Measurements from ENCODE around the gene TEC. TPM values are rescaled to one million over a fixed set of nuclear protein-coding genes. Genes with fewer than 3 reads are reported as not detected.

The TEC gene
- total and polyA plus RNA-seq, 9 of the 15 experiments (the other 6 are each of a cell fraction or from before 2014, with no cell fraction given): 5.3 to 14.7 (median 8.8) TPM

DNA sequence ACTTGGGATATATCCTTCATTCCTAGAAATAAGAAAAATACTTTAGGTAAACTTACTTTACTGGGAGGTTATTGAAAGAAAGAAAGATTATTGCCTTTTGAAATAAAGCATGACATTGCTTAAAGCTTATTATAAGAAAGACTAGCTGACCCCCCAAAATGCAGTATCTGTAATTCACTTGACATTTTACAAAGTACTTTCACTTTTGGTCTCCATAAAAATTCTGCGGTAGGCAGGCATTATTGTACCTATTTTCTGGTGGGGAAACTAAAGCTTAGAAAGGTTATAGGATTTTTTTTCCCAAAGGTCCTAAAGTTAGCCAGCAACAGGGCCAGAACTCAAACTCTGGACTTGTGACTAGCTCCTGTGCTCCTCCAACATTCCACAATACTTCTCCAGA lies 105.9 kb downstream of the TEC start:
- no TSS peak for BruUV-seq (replicated peaks)
- H3K4me3 ChIP-seq: no peak overlapping the region
- ATAC-seq: no peak
- H4K20me1 ChIP-seq (replicated peaks; ENCODE audit: control insufficient read depth, insufficient read depth, low read length): no peaks in the 10 kb centered on the region
- WGBS (ENCODE audit: insufficient coverage, low coverage, missing lambda C conversion rate): 100% methylated on average over 1 of the region's 1 CpG
- no peak for DNase-seq (ENCODE audit: extremely low read depth in 1 of 4, low spot score in 3 of 4)
- ChIA-PET POLR2A (interaction anchor here (0.7 to 1.2 kb wide), 2 partner anchors 10 to 94 kb away, joined by 3 to 5 read pairs; no protein-coding TSS in a partner anchor), CTCF (ENCODE audit: low intra/inter-chr PET ratio) (no interaction called here)
- H3K4me2 ChIP-seq (ENCODE audit: insufficient read depth, low read length): no peak overlapping the region
- no peak overlapping the region for H2AFZ ChIP-seq (ENCODE audit: low read depth, low read length)
- in situ Hi-C loops (cut with MboI) (no loop called here), intact Hi-C loops (cut with micrococcal nuclease) (no loop called here)
- no peak for FAIRE-seq
- no peaks in the 10 kb centered on the region for H3K27me3 ChIP-seq (ENCODE audit: control insufficient read depth in 2 of 2, insufficient read depth in 2 of 2, low read length in 2 of 2)
- H3K9me1 ChIP-seq (ENCODE audit: control insufficient read depth, insufficient read depth, low read length): no peaks in the 10 kb centered on the region
- peaks cover 33% of the 10 kb centered on the region for H3K36me3 ChIP-seq (ENCODE audit: control insufficient read depth, insufficient read depth, low read length)
- no peak overlapping the region for H3K9ac ChIP-seq (ENCODE audit: insufficient read depth in 1 of 2, low read depth in 2 of 2, low read length in 2 of 2)
- H3K9me3 ChIP-seq (replicated peaks; ENCODE audit: control insufficient read depth, insufficient read depth, low read depth, low read length): no peaks in the 10 kb centered on the region
- no peaks in the 10 kb centered on the region for H3K79me2 ChIP-seq (ENCODE audit: control insufficient read depth, insufficient read depth, low read length)
- no peak overlapping the region for H3K27ac ChIP-seq (ENCODE audit: extremely low read depth, low read depth, low read length)
- H3K4me1 ChIP-seq (replicated peaks in 1 of 2; ENCODE audit: control insufficient read depth in 2 of 2, insufficient read depth in 2 of 2, low read length in 2 of 2): no peaks in the 10 kb centered on the region; a peak in 2 of 5 replicates
- TF ChIP-seq HEY1 (CRISPR knock-in tag; IDR thresholded peaks at IDR 0.05; ENCODE audit: borderline replicate concordance) (no peak), ZNF717 (CRISPR knock-in tag; IDR thresholded peaks at IDR 0.05) (no peak), HNRNPK (IDR thresholded peaks at IDR 0.05; ENCODE audit: low read depth, low read length, poor library complexity, severe bottlenecking) (no peak), FOXM1 (IDR thresholded peaks at IDR 0.05; ENCODE audit: low read depth) (no peak), FOXM1 (CRISPR knock-in tag; IDR thresholded peaks at IDR 0.05; ENCODE audit: low read depth) (no peak), ZNF146 (CRISPR knock-in tag; IDR thresholded peaks at IDR 0.05; ENCODE audit: unreplicated experiment) (no peak), PHF8 (IDR thresholded peaks at IDR 0.05; ENCODE audit: borderline replicate concordance, low read length) (no peak), DPF2 (IDR thresholded peaks at IDR 0.05) (no peak), ZKSCAN8 (CRISPR knock-in tag; IDR thresholded peaks at IDR 0.05) (no peak), JUNB (CRISPR knock-in tag; conservative IDR thresholded peaks at IDR 0.05) (no peak)
- TF ChIP-seq, protein P1, sequence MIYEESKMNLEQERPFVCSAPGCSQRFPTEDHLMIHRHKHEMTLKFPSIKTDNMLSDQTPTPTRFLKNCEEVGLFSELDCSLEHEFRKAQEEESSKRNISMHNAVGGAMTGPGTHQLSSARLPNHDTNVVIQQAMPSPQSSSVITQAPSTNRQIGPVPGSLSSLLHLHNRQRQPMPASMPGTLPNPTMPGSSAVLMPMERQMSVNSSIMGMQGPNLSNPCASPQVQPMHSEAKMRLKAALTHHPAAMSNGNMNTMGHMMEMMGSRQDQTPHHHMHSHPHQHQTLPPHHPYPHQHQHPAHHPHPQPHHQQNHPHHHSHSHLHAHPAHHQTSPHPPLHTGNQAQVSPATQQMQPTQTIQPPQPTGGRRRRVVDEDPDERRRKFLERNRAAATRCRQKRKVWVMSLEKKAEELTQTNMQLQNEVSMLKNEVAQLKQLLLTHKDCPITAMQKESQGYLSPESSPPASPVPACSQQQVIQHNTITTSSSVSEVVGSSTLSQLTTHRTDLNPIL (CRISPR knock-in tag; IDR thresholded peaks at IDR 0.05): no peak
- TF ChIP-seq, protein P2, sequence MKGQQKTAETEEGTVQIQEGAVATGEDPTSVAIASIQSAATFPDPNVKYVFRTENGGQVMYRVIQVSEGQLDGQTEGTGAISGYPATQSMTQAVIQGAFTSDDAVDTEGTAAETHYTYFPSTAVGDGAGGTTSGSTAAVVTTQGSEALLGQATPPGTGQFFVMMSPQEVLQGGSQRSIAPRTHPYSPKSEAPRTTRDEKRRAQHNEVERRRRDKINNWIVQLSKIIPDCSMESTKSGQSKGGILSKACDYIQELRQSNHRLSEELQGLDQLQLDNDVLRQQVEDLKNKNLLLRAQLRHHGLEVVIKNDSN (CRISPR knock-in tag; IDR thresholded peaks at IDR 0.05): no peak
- TF ChIP-seq, protein P3, sequence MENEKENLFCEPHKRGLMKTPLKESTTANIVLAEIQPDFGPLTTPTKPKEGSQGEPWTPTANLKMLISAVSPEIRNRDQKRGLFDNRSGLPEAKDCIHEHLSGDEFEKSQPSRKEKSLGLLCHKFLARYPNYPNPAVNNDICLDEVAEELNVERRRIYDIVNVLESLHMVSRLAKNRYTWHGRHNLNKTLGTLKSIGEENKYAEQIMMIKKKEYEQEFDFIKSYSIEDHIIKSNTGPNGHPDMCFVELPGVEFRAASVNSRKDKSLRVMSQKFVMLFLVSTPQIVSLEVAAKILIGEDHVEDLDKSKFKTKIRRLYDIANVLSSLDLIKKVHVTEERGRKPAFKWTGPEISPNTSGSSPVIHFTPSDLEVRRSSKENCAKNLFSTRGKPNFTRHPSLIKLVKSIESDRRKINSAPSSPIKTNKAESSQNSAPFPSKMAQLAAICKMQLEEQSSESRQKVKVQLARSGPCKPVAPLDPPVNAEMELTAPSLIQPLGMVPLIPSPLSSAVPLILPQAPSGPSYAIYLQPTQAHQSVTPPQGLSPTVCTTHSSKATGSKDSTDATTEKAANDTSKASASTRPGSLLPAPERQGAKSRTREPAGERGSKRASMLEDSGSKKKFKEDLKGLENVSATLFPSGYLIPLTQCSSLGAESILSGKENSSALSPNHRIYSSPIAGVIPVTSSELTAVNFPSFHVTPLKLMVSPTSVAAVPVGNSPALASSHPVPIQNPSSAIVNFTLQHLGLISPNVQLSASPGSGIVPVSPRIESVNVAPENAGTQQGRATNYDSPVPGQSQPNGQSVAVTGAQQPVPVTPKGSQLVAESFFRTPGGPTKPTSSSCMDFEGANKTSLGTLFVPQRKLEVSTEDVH (IDR thresholded peaks at IDR 0.05; ENCODE audit: low read depth, partially characterized antibody): no peak
- TF ChIP-seq, protein P4, sequence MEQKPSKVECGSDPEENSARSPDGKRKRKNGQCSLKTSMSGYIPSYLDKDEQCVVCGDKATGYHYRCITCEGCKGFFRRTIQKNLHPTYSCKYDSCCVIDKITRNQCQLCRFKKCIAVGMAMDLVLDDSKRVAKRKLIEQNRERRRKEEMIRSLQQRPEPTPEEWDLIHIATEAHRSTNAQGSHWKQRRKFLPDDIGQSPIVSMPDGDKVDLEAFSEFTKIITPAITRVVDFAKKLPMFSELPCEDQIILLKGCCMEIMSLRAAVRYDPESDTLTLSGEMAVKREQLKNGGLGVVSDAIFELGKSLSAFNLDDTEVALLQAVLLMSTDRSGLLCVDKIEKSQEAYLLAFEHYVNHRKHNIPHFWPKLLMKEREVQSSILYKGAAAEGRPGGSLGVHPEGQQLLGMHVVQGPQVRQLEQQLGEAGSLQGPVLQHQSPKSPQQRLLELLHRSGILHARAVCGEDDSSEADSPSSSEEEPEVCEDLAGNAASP (IDR thresholded peaks at IDR 0.05): no peak
- TF ChIP-seq, protein P5, sequence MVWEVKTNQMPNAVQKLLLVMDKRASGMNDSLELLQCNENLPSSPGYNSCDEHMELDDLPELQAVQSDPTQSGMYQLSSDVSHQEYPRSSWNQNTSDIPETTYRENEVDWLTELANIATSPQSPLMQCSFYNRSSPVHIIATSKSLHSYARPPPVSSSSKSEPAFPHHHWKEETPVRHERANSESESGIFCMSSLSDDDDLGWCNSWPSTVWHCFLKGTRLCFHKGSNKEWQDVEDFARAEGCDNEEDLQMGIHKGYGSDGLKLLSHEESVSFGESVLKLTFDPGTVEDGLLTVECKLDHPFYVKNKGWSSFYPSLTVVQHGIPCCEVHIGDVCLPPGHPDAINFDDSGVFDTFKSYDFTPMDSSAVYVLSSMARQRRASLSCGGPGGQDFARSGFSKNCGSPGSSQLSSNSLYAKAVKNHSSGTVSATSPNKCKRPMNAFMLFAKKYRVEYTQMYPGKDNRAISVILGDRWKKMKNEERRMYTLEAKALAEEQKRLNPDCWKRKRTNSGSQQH (CRISPR knock-in tag; IDR thresholded peaks at IDR 0.05): no peak

All from K562 (cell line).